GM23338 (cell line): ENCODE results near the gene GPR142.

Source experiments
- CREB1 ChIP-seq: fragments of 250-450 bp; sonication (Bioruptor Pico); IDR thresholded peaks from 2 replicates; pipeline ENCODE4 v1.5.0; 2020; ENCODE audit warnings: low read depth, mild to moderate bottlenecking, moderate library complexity
- CTCF ChIP-seq, 2 experiments: fragments of 200-600 bp in 1 of 2; sonication (generic) in 1 of 2; conservative IDR thresholded peaks; 2 replicates each; pipeline versions ENCODE4 v1.5.1 to v1.6.1; 2016 to 2017; ENCODE audit warnings: antibody characterized with exemption in 2 of 2, low read depth in 2 of 2, mild to moderate bottlenecking in 2 of 2, moderate library complexity in 1 of 2
- EZH2 ChIP-seq: fragments of 200-600 bp; sonication (generic); IDR thresholded peaks from one replicate; pipeline ENCODE4 v1.8.0; 2017; ENCODE audit warnings: antibody characterized with exemption, mild to moderate bottlenecking, low read depth; ENCODE audit not compliant: unreplicated experiment
- EZH2phosphoT487 ChIP-seq: fragments of 200-600 bp; sonication (generic); IDR thresholded peaks from one replicate; pipeline ENCODE4 v1.8.1; 2018; ENCODE audit warnings: antibody characterized with exemption; ENCODE audit not compliant: unreplicated experiment
- JUNB ChIP-seq: IDR thresholded peaks from one replicate; pipeline ENCODE4 v1.6.1; 2016; ENCODE audit warnings: antibody characterized with exemption; ENCODE audit not compliant: unreplicated experiment
- POLR2AphosphoS5 ChIP-seq: IDR thresholded peaks from 2 replicates; pipeline ENCODE4 v1.6.1; 2016; ENCODE audit warnings: antibody characterized with exemption, low read depth
- STAT1 ChIP-seq: IDR thresholded peaks from one replicate; pipeline ENCODE4 v1.6.1; 2016; ENCODE audit warnings: antibody characterized with exemption; ENCODE audit not compliant: unreplicated experiment
- ZNF114 ChIP-seq: fragments of 250-450 bp; sonication (Bioruptor Pico); IDR thresholded peaks from 2 replicates; pipeline ENCODE4 v1.5.0; 2020; ENCODE audit warnings: mild to moderate bottlenecking, moderate library complexity
- ZNF331 ChIP-seq: fragments of 250-450 bp; sonication (Bioruptor Pico); IDR thresholded peaks from 2 replicates; pipeline ENCODE4 v1.5.0; 2020; ENCODE audit warnings: low read depth, mild to moderate bottlenecking, moderate library complexity
- TF ChIP-seq, protein P1 (sequence below): IDR thresholded peaks from one replicate; pipeline ENCODE4 v1.6.1; 2018; ENCODE audit warnings: antibody characterized with exemption; ENCODE audit not compliant: unreplicated experiment
- TF ChIP-seq, protein P2 (sequence below): fragments of 250-450 bp; sonication (Bioruptor Pico); IDR thresholded peaks from 2 replicates; pipeline ENCODE4 v1.5.0; 2020; ENCODE audit warnings: mild to moderate bottlenecking, moderate library complexity
- TF ChIP-seq, protein P3 (sequence below): IDR thresholded peaks from 2 replicates; pipeline ENCODE4 v1.6.1; 2016; ENCODE audit warnings: antibody characterized with exemption

DNA sequence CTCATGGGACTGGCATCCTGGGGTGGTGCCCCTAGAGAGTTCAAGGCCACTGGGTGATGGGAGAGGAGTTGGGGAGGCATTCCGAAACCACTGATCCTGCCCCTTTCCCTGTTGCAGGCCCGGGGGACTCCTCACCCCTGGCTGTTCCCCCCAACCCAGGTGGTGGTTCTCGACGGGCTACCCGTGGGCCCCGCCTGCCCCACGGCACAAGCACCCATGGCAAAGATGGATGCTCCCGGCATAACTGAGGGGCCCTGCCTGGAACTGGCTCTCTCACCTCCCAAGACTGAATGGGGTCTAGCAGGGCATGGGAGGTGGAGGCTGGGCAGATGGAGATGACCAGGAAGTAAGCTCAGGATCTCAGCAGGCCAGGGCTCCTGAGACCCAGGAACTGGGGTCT lies 12.2 kb upstream of the GPR142 start:
- TF ChIP-seq CTCF (conservative IDR thresholded peaks at IDR 0.05; ENCODE audit: low read depth in 2 of 2) = no peak
- TF ChIP-seq, protein P1, sequence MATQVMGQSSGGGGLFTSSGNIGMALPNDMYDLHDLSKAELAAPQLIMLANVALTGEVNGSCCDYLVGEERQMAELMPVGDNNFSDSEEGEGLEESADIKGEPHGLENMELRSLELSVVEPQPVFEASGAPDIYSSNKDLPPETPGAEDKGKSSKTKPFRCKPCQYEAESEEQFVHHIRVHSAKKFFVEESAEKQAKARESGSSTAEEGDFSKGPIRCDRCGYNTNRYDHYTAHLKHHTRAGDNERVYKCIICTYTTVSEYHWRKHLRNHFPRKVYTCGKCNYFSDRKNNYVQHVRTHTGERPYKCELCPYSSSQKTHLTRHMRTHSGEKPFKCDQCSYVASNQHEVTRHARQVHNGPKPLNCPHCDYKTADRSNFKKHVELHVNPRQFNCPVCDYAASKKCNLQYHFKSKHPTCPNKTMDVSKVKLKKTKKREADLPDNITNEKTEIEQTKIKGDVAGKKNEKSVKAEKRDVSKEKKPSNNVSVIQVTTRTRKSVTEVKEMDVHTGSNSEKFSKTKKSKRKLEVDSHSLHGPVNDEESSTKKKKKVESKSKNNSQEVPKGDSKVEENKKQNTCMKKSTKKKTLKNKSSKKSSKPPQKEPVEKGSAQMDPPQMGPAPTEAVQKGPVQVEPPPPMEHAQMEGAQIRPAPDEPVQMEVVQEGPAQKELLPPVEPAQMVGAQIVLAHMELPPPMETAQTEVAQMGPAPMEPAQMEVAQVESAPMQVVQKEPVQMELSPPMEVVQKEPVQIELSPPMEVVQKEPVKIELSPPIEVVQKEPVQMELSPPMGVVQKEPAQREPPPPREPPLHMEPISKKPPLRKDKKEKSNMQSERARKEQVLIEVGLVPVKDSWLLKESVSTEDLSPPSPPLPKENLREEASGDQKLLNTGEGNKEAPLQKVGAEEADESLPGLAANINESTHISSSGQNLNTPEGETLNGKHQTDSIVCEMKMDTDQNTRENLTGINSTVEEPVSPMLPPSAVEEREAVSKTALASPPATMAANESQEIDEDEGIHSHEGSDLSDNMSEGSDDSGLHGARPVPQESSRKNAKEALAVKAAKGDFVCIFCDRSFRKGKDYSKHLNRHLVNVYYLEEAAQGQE = no peak
- TF ChIP-seq EZH2phosphoT487 = no peak
- TF ChIP-seq EZH2 = no peak
- no peak for TF ChIP-seq POLR2AphosphoS5
- TF ChIP-seq CREB1 = no peak
- no peak for TF ChIP-seq ZNF114 (CRISPR knock-in tag)
- no peak for TF ChIP-seq JUNB
- TF ChIP-seq, protein P2, sequence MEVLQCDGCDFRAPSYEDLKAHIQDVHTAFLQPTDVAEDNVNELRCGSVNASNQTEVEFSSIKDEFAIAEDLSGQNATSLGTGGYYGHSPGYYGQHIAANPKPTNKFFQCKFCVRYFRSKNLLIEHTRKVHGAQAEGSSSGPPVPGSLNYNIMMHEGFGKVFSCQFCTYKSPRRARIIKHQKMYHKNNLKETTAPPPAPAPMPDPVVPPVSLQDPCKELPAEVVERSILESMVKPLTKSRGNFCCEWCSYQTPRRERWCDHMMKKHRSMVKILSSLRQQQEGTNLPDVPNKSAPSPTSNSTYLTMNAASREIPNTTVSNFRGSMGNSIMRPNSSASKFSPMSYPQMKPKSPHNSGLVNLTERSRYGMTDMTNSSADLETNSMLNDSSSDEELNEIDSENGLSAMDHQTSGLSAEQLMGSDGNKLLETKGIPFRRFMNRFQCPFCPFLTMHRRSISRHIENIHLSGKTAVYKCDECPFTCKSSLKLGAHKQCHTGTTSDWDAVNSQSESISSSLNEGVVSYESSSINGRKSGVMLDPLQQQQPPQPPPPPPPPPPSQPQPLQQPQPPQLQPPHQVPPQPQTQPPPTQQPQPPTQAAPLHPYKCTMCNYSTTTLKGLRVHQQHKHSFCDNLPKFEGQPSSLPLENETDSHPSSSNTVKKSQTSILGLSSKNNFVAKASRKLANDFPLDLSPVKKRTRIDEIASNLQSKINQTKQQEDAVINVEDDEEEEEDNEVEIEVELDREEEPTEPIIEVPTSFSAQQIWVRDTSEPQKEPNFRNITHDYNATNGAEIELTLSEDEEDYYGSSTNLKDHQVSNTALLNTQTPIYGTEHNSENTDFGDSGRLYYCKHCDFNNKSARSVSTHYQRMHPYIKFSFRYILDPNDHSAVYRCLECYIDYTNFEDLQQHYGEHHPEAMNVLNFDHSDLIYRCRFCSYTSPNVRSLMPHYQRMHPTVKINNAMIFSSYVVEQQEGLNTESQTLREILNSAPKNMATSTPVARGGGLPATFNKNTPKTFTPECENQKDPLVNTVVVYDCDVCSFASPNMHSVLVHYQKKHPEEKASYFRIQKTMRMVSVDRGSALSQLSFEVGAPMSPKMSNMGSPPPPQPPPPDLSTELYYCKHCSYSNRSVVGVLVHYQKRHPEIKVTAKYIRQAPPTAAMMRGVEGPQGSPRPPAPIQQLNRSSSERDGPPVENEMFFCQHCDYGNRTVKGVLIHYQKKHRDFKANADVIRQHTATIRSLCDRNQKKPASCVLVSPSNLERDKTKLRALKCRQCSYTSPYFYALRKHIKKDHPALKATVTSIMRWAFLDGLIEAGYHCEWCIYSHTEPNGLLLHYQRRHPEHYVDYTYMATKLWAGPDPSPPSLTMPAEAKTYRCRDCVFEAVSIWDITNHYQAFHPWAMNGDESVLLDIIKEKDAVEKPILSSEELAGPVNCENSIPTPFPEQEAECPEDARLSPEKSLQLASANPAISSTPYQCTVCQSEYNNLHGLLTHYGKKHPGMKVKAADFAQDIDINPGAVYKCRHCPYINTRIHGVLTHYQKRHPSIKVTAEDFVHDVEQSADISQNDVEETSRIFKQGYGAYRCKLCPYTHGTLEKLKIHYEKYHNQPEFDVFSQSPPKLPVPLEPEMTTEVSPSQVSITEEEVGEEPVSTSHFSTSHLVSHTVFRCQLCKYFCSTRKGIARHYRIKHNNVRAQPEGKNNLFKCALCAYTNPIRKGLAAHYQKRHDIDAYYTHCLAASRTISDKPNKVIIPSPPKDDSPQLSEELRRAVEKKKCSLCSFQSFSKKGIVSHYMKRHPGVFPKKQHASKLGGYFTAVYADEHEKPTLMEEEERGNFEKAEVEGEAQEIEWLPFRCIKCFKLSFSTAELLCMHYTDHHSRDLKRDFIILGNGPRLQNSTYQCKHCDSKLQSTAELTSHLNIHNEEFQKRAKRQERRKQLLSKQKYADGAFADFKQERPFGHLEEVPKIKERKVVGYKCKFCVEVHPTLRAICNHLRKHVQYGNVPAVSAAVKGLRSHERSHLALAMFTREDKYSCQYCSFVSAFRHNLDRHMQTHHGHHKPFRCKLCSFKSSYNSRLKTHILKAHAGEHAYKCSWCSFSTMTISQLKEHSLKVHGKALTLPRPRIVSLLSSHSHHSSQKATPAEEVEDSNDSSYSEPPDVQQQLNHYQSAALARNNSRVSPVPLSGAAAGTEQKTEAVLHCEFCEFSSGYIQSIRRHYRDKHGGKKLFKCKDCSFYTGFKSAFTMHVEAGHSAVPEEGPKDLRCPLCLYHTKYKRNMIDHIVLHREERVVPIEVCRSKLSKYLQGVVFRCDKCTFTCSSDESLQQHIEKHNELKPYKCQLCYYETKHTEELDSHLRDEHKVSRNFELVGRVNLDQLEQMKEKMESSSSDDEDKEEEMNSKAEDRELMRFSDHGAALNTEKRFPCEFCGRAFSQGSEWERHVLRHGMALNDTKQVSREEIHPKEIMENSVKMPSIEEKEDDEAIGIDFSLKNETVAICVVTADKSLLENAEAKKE = no peak
- no peak for TF ChIP-seq ZNF331 (CRISPR knock-in tag)
- no peak for TF ChIP-seq STAT1
- TF ChIP-seq, protein P3, sequence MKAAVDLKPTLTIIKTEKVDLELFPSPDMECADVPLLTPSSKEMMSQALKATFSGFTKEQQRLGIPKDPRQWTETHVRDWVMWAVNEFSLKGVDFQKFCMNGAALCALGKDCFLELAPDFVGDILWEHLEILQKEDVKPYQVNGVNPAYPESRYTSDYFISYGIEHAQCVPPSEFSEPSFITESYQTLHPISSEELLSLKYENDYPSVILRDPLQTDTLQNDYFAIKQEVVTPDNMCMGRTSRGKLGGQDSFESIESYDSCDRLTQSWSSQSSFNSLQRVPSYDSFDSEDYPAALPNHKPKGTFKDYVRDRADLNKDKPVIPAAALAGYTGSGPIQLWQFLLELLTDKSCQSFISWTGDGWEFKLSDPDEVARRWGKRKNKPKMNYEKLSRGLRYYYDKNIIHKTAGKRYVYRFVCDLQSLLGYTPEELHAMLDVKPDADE = no peak
